ENCODE results near the gene DACT2. TPM values are rescaled to one million over a fixed set of nuclear protein-coding genes. Genes with fewer than 3 reads are reported as not detected.

The DACT2 gene
- total and polyA plus RNA-seq, 10 of the 15 experiments (the other 5 are each of a cell fraction or from before 2014, with no cell fraction given): not detected

GRCh38 chr6:168290095-168290494 is 29.5 kb downstream of the DACT2 start (continued):
- TF ChIP-seq ZBTB4 (CRISPR knock-in tag; IDR thresholded peaks at IDR 0.05) (no peak), ZBTB40 (IDR thresholded peaks at IDR 0.05; ENCODE audit: borderline replicate concordance) (no peak), NR2F1 (conservative IDR thresholded peaks at IDR 0.05) (no peak), ZBED1 (IDR thresholded peaks at IDR 0.05; ENCODE audit: borderline replicate concordance) (no peak), HCFC1 (IDR thresholded peaks at IDR 0.05; ENCODE audit: low read length) (no peak), CEBPB (IDR thresholded peaks at IDR 0.05; ENCODE audit: borderline replicate concordance in 1 of 2, low read depth in 2 of 2, low read length in 2 of 2) (no peak), MTA2 (IDR thresholded peaks at IDR 0.05; ENCODE audit: low read depth) (no peak)
